CD4-positive, alpha-beta T cell treated with Interleukin-4 for 4 hours (primary cell): ENCODE data around the gene OR8G1.
"Not testable (repeated sequence)": the region's sequence is repeated elsewhere in the genome, so short reads cannot be mapped to it uniquely, and the experiment has no call there.

Experiments
- DNase-seq: peaks from one replicate; pipeline ENCODE4 v3.0.0-alpha.2; 2020

The OR8G1 gene

DNA sequence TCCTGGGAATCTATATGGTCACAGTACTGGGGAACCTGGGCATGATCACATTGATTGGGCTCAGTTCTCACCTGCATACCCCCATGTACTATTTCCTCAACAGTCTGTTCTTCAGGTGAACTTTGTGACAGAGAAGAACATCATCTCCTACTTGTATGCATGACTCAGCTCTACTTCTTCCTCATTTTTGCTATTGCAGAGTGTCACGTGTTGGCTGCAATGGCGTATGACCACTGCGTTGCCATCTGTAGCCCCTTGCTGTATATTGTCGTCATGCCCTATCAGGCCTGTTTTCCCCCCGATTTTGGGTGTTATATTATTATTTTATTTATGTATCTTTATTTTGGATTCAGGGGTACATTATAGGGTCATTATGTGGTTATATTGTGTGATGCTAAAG lies 2.4 kb upstream of the OR8G1 start:
- no peak for DNase-seq

DNA sequence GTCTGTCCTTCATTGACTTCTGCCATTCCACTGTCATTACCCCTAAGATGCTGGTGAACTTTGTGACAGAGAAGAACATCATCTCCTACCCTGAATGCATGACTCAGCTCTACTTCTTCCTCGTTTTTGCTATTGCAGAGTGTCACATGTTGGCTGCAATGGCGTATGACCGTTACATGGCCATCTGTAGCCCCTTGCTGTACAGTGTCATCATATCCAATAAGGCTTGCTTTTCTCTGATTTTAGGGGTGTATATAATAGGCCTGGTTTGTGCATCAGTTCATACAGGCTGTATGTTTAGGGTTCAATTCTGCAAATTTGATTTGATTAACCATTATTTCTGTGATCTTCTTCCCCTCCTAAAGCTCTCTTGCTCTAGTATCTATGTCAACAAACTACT lies 9.0 kb downstream of the OR8G1 start:
- not testable (repeated sequence) for DNase-seq

DNA sequence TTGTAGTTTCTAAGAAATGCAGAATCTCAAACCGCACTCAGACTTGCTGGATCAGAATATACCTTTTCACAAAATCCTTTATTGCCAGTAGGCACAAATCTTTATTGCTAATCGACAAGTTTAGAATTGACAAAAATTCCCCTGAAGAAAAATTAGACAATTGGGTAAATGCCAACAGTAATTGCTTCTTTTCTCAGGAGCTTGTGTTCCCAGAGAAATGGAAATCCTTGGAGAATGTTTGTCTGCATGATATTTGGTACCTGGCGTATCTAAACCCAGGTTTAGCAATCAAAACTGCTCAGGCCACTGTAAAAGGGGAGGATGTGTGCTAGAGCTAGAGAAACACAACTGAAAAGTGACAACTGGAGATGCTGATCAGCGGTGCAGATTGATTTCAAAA lies 15.2 kb downstream of the OR8G1 start, which contains the start of gene OR8G5:
Gene OR8G5, plus strand, starts transcription at position 301 of the 400 bp plus-strand sequence. CDS start 8,556 bp downstream, outside the sequence.
- no peak for DNase-seq

DNA sequence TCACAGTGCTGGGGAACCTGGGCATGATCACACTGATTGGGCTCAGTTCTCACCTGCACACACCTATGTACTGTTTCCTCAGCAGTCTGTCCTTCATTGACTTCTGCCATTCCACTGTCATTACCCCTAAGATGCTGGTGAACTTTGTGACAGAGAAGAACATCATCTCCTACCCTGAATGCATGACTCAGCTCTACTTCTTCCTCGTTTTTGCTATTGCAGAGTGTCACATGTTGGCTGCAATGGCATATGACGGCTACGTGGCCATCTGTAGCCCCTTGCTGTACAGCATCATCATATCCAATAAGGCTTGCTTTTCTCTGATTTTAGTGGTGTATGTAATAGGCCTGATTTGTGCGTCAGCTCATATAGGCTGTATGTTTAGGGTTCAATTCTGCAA lies 24.1 kb downstream of the OR8G1 start:
- DNase-seq: not testable (repeated sequence)

DNA sequence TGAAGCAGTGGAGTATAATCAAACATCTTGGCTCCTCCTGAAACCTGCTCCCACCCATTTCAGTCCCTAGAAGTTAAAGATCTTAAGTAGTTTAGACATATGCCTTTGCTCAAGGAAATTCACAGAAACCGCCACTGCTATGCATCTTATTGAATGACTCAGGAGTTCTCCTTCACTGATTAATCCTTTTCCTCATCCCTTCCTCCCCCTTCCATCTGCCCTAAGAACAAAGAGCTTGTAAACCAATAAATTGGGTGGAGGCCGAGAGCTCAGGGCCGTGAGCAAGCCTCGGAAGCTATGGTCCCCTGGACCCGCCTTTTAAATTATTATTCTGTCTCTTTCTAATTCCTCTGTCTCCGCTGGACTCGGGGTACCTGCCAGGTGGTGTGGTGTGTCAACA lies 30.0 kb downstream of the OR8G1 start:
- DNase-seq: not testable (repeated sequence)

DNA sequence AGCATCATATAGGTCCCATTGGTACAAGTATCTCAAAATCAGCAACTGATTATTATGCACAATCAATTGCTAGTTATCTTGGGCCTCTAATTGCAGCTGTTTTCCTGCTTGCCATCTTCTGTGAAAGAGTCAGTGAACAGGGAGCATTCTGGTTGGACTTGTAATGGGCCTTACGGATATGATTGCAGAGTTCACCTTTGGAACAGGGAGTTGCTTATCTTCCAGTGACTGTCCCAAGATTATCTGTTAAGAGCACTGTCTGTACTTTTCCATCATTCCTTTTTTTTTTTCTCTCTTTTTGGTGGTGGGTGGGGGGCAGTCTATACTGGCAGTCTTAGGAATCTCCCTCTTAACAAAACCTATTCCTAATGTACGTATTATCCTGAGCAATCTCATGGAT lies 33.1 kb downstream of the OR8G1 start:
- no peak for DNase-seq

DNA sequence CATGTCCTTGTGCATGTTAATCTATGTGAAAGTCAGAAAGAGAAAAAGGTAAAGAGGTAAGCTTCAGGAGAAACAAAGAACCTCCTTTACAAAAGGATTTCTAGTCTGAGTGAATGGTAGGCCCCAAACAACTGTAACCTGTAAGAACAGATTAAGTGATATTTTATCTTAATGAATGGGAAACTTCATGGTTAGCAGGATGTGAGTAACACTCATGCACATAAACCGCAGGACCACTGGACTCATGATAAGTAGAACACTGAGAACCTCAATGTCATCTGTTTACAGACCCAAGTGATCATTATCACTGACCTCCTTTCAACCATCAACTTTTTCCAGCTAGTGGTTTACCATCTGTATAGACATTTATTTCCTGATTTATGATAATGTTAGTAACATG lies 35.2 kb downstream of the OR8G1 start:
- no peak for DNase-seq

DNA sequence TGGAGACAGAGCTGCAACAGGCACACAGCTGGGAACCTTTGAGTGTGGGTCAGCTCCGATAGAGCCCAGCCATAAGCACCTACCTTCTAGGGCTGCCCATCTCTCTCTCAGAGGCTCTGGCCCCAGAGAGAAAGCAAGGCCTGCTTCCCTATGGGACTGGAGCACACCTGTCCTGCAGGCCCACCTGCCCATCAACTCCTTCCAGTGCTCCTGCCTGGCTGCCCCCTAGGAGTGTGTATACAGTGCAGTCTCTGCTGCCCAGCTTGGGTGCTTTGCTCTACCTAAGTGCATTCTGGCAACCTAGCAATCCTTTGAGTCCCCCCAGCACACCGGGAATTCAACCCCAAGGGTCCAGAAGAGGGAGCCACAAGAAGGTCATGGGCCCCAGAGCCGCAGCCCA lies 36.3 kb downstream of the OR8G1 start:
- DNase-seq: no peak

DNA sequence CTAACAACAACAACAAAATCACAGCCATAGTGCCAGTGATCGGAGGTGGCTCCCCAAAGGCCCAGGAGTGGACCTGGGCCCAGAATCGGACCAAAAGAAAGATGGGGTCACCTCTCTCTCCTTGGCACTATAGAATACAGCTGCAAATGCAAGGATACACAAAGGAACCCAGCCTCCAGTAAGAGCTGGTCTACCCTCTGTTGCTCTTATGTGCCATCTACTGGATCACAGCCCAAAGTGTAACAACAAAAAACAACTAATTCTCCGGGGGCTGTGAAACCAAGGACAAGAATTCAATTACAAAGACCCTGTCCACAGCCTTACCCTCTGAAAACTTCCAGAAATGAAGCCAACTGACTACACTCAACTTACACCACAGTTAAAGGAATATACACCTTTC lies 36.9 kb downstream of the OR8G1 start:
- no peak for DNase-seq

DNA sequence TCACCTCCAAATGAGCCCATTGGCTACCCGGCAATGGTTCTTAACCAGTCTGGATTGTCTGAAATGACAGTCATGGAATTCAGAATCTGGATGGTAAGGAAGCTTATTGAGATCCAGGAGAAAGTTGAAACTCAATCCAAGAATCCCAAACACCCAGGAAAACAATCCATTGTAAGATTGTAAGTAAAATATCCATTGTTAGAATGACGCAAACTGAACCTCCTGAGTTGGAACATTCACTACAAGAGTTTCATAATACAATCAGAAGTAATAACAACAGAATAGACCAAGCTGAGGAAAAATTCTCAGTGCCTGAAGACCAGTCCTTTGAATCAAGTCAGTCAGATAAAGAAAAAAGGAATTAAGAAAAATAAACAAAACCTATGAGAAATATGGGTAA lies 37.4 kb downstream of the OR8G1 start:
- DNase-seq: no peak

DNA sequence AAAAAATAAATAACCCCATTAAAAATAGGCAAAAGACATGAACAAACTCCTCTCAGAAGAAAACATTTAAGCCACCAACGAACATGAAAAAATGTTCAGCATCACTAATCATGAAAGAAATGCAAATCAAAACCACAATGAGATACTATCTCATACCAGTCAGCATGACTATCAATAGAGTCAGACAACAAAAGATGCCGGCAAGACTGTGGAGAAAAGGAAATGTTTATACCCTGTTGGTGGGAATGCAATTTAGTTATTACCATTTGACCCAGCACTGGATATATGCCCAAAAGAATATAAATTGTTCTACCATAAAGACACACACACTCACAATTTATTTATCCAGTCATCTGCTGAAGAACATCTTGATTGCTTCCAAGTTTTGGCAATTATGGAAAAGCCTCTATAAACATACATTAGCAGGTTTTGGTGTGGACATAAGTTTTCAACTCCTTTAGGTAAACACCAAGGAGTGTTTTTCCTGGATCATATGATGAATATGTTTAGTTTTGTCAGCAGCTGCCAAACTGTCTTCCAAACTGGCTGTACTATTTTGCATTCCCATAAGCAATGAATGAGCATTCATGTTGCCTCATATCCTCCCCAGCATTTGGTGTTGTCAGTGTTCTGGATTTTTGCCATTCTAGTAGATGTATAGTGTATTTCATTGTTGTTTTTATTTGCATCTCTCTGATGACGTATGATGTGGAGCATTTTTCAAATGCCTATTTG lies 44.9 kb downstream of the OR8G1 start:
- no peak for DNase-seq

DNA sequence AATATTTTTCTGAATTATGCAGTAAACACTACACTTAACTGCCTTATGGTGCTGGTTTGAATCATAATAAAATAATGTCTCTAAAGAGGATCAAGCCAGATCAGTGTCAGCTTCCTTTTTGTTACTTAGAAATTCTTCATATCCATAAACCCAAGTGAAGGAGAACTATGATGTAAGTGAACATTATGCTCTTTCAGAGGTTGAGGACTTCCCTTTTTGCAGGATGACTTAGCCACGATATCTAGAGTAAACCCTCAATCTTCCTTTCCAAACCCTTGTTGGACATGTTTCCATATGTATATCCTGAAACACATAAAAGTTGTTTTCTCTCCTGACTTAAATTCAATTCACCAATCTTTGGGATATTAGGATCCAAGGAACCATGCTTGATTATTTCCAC lies 53.8 kb downstream of the OR8G1 start:
- no peak for DNase-seq

DNA sequence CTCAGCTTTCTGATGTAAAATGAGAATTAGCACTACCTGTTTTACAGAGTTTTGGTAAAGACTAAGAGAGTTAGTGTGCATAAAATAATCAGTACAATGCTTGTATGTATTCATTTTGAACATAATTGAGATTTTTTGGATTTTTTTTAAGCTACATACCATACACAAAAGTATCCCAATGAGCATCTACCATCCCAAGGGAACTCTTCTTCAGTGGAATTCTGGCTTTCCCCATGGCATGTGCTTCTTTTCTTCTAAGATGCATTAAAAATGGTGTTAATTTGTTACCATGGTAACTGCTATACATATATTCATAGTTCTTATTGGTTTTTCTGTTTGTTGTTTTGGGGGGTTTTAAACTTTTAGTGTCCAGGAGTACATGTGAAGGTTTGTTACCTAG lies 55.1 kb downstream of the OR8G1 start:
- DNase-seq: no peak

DNA sequence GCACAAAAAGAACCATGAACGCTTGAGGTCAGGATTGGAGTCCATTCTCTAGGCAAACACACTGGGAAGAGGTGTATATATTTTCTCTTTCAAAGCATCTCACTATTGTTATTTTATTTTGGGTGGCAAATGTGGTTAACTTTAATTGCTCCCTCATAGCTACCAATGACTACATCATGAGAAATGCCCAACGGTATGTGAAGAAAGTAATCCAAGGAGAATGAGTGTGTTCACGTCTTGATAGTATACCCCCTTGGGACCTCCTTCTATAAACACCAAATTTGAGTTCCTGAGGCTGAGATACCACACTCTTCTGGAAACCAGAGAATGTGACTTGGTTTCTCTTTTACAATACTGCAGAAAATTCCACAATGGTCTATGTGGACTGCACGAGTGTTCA lies 57.0 kb downstream of the OR8G1 start:
- no peak for DNase-seq

DNA sequence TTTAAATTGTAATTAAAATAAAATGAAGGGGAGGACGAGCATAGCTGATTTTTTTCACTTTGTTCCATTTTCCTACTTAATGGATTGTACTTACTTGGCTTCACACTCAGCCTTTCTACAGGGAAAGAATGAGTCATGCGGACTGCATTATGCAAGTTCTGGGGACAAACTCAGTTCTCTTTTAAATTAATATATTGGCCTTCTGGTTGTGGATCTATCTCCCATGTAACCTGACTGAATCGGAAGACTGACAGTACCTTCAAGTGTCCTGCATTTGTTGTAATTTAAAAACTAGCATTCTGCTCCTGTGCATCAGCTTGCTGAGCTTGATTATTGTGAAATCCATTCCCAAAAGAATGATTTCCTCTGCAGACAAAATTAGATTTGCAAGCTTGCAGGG lies 60.7 kb downstream of the OR8G1 start:
- DNase-seq: no peak

DNA sequence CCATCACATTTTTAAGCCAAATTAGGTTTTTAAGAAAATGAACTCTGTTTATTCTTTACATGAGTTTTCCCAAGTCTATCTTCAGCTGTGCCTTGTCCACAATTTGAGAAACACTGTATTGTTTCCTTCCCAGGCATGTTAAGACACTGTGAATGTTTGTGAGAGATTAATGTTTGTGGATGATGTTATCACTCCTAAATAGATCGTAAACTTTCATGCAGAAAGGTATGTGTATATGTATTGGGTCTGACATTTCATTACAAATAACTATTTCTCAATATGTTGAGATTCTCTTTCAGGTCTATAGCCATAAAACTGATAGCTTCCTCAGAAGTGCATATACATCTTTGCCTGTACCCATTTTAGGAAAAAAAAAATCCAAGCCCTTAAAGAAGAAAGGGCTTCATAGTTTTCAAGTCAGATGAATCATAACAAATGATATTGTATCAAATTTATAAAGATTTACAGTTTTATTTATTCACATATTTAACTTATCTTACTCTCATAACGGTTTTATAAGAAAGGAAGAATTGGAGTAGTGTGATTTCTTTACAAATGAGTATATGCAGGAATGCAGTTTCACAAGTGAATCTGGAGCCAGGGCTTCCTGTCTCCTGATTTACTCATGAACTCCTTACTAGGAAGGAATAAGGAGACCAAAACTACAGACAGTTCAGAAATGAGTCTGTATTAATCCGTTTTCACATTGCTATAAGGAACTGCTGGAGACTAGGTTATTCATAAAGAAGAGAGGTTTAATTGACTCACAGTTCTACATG lies 61.6 kb downstream of the OR8G1 start:
- DNase-seq: no peak
